GM12878 (cell line): ENCODE data around the gene RANBP1. TPM values are rescaled to one million over a fixed set of nuclear protein-coding genes. Genes with fewer than 3 reads are reported as not detected.

ENCODE experiments used
- BACH1 ChIP-seq: fragments of 450-650 bp; IDR thresholded peaks from 2 replicates; pipeline ENCODE4 v1.6.1; 2017; ENCODE audit warnings: mild to moderate bottlenecking, borderline replicate concordance
- CHD4 ChIP-seq: fragments of 200-600 bp; sonication (generic); IDR thresholded peaks from 2 replicates; pipeline ENCODE4 v1.6.1; 2016; ENCODE audit warnings: mild to moderate bottlenecking
- EED ChIP-seq: sonication (generic); IDR thresholded peaks from 2 replicates; pipeline ENCODE4 v1.6.1; 2016; ENCODE audit warnings: antibody characterized with exemption, low read depth
- IRF5 ChIP-seq: fragments of 450-650 bp; IDR thresholded peaks from 2 replicates; pipeline ENCODE4 v1.6.1; 2017; ENCODE audit warnings: borderline replicate concordance
- MAX ChIP-seq: IDR thresholded peaks from 2 replicates; pipeline ENCODE4 v1.6.1; 2012; ENCODE audit warnings: low read depth, low read length, improper control_type of control experiment
- NFXL1 ChIP-seq: fragments of 450-650 bp; IDR thresholded peaks from 2 replicates; pipeline ENCODE4 v1.6.1; 2017; ENCODE audit warnings: antibody characterized with exemption, mild to moderate bottlenecking, borderline replicate concordance
- NFYB ChIP-seq: IDR thresholded peaks from 2 replicates; pipeline ENCODE4 v1.6.1; 2011; ENCODE audit warnings: low read depth, mild to moderate bottlenecking, low read length, improper control_type of control experiment, moderate library complexity; ENCODE audit not compliant: insufficient read depth
- RUNX3 ChIP-seq: IDR thresholded peaks from 2 replicates; pipeline ENCODE4 v1.6.1; 2012; ENCODE audit warnings: low read length, inconsistent platforms
- SP1 ChIP-seq: IDR thresholded peaks from one replicate; pipeline ENCODE4 v1.6.1; 2011; ENCODE audit warnings: low read depth, low read length
- SREBF1 ChIP-seq: IDR thresholded peaks from 2 replicates; pipeline ENCODE4 v1.6.1; 2012; ENCODE audit warnings: mild to moderate bottlenecking, low read length
- SUZ12 ChIP-seq: fragments of 200-600 bp; sonication (generic); IDR thresholded peaks from one replicate; pipeline ENCODE4 v1.6.1; 2018; ENCODE audit warnings: antibody characterized with exemption, mild to moderate bottlenecking; ENCODE audit not compliant: unreplicated experiment
- ZBTB33 ChIP-seq: fragments of 450-650 bp; IDR thresholded peaks from 2 replicates; pipeline ENCODE4 v1.6.1; 2017; ENCODE audit warnings: mild to moderate bottlenecking
- ZNF384 ChIP-seq: IDR thresholded peaks from 2 replicates; pipeline ENCODE4 v1.6.1; 2012; ENCODE audit warnings: low read depth, mild to moderate bottlenecking, low read length, improper control_type of control experiment, borderline replicate concordance
- polyA plus RNA-seq, 11 experiments: library from polyadenylated mRNA; depleted of rRNA in 4 of 11; unstranded in 6 of 11; stranded (reverse) in 5 of 11; fragments of >200 nt; fragmentation: Nextera tagmentation in 4 of 11; fragmentation: Illumina TruSeq in 1 of 11; extraction: Ambion mirVana in 4 of 11; extraction: Trizol in 1 of 11; gene quantifications; 1 replicate in 1 of 11; 2 replicates in 10 of 11; pipeline versions ENCODE4 v1.2.1 to v1.2.3, GENCODE V29; 2011 to 2016; ENCODE audit warnings: inconsistent platforms in 2 of 11, missing spikeins in 2 of 11, low read depth in 1 of 11
- total RNA-seq, 4 experiments: library from RNA; depleted of rRNA in 3 of 4; stranded (reverse); fragments of >200 nt in 3 of 4; fragmentation: Illumina TruSeq in 1 of 4; extraction: Trizol in 1 of 4; gene quantifications; 2 replicates each; pipeline versions ENCODE4 v1.2.1 to v1.2.3, GENCODE V29; 2013 to 2021
- TF ChIP-seq, protein P1 (sequence below): IDR thresholded peaks from 2 replicates; pipeline ENCODE4 v1.6.1; 2011; ENCODE audit warnings: borderline replicate concordance, low read depth, mild to moderate bottlenecking, moderate library complexity, mixed read lengths, low read length; ENCODE audit not compliant: insufficient read depth; ENCODE audit errors: extremely low read length
- TF ChIP-seq, protein P2 (sequence below): fragments of 450-650 bp; IDR thresholded peaks from 2 replicates; pipeline ENCODE4 v1.6.1; 2016; ENCODE audit warnings: mild to moderate bottlenecking
- TF ChIP-seq, protein P3 (sequence below): fragments of 450-650 bp; formaldehyde crosslinking; IDR thresholded peaks from 2 replicates; pipeline ENCODE4 v1.4.0; 2022; ENCODE audit warnings: mild to moderate bottlenecking, moderate library complexity
- TF ChIP-seq, protein P4 (sequence below): IDR thresholded peaks from 2 replicates; pipeline ENCODE4 v1.6.1; 2011; ENCODE audit warnings: borderline replicate concordance, low read depth, mild to moderate bottlenecking, moderate library complexity, low read length; ENCODE audit not compliant: insufficient read depth, poor library complexity, severe bottlenecking

Gene RANBP1
- total and polyA plus RNA-seq, 10 of the 15 experiments (the other 5 are each of a cell fraction or from before 2014, with no cell fraction given), result 55.3 to 808 (median 394) TPM

GRCh38 chr22:20128902-20129746, 13.2 kb downstream of the RANBP1 start (continued):
- TF ChIP-seq NFXL1 (no peak), IRF5 (no peak), EED (no peak), RUNX3 (no peak), SP1 (no peak), BACH1 (no peak), NFYB (no peak), CHD4 (no peak), ZNF384 (no peak), SUZ12 (no peak), MAX (no peak), SREBF1 (no peak), ZBTB33 (no peak)
- TF ChIP-seq, protein P1, sequence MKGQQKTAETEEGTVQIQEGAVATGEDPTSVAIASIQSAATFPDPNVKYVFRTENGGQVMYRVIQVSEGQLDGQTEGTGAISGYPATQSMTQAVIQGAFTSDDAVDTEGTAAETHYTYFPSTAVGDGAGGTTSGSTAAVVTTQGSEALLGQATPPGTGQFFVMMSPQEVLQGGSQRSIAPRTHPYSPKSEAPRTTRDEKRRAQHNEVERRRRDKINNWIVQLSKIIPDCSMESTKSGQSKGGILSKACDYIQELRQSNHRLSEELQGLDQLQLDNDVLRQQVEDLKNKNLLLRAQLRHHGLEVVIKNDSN, result no peak
- TF ChIP-seq, protein P2, sequence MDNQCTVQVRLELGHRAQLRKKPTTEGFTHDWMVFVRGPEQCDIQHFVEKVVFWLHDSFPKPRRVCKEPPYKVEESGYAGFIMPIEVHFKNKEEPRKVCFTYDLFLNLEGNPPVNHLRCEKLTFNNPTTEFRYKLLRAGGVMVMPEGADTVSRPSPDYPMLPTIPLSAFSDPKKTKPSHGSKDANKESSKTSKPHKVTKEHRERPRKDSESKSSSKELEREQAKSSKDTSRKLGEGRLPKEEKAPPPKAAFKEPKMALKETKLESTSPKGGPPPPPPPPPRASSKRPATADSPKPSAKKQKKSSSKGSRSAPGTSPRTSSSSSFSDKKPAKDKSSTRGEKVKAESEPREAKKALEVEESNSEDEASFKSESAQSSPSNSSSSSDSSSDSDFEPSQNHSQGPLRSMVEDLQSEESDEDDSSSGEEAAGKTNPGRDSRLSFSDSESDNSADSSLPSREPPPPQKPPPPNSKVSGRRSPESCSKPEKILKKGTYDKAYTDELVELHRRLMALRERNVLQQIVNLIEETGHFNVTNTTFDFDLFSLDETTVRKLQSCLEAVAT, result no peak
- TF ChIP-seq, protein P3, sequence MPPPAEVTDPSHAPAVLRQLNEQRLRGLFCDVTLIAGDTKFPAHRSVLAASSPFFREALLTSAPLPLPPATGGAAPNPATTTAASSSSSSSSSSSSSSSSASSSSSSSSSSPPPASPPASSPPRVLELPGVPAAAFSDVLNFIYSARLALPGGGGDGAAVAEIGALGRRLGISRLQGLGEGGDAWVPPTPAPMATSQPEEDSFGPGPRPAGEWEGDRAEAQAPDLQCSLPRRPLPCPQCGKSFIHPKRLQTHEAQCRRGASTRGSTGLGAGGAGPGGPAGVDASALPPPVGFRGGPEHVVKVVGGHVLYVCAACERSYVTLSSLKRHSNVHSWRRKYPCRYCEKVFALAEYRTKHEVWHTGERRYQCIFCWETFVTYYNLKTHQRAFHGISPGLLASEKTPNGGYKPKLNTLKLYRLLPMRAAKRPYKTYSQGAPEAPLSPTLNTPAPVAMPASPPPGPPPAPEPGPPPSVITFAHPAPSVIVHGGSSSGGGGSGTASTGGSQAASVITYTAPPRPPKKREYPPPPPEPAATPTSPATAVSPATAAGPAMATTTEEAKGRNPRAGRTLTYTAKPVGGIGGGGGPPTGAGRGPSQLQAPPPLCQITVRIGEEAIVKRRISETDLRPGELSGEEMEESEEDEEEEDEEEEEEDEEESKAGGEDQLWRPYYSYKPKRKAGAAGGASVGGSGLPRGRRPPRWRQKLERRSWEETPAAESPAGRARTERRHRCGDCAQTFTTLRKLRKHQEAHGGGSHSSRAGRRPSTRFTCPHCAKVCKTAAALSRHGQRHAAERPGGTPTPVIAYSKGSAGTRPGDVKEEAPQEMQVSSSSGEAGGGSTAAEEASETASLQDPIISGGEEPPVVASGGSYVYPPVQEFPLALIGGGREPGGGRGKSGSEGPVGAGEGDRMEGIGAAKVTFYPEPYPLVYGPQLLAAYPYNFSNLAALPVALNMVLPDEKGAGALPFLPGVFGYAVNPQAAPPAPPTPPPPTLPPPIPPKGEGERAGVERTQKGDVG (CRISPR knock-in tag), result no peak
- TF ChIP-seq, protein P4, sequence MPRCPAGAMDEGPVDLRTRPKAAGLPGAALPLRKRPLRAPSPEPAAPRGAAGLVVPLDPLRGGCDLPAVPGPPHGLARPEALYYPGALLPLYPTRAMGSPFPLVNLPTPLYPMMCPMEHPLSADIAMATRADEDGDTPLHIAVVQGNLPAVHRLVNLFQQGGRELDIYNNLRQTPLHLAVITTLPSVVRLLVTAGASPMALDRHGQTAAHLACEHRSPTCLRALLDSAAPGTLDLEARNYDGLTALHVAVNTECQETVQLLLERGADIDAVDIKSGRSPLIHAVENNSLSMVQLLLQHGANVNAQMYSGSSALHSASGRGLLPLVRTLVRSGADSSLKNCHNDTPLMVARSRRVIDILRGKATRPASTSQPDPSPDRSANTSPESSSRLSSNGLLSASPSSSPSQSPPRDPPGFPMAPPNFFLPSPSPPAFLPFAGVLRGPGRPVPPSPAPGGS, result no peak
